Measurements from ENCODE around the gene HEXD.

- TF ChIP-seq CTCF (IDR thresholded peaks at IDR 0.05) (no peak), POLR2A (IDR thresholded peaks at IDR 0.05) (no peak)
Observed at GRCh38 chr17:82387705-82388106, 30.4 kb upstream of the HEXD start.

Measured in uterus (tissue), 2 donors.